Stimulated activated naive CD4-positive, alpha-beta T cell treated with Interleukin-2 at 50 U/mL for 16 hours (primary cell): ENCODE results near the gene LSM5.

Source experiments
- DNase-seq: peaks from one replicate; lab custom pipeline; 2025; lab: John Stamatoyannopoulos, UW

Gene LSM5

GRCh38 chr7:32461484-32461883 is 28.7 kb downstream of the LSM5 start:
- DNase-seq = no peak

GRCh38 chr7:32459788-32460187 is 30.4 kb downstream of the LSM5 start:
- DNase-seq = no peak

GRCh38 chr7:32458025-32458424 is 32.2 kb downstream of the LSM5 start:
- DNase-seq = no peak

- no peak for DNase-seq
Measured at GRCh38 chr7:32453341-32454011, 36.7 kb downstream of the LSM5 start.

- no peak for DNase-seq
Measured at GRCh38 chr7:32447218-32447617, 43.0 kb downstream of the LSM5 start.

GRCh38 chr7:32436146-32436928 is 53.8 kb downstream of the LSM5 start:
- no peak for DNase-seq
